Measurements from ENCODE around the gene SLF1. TPM values are rescaled to one million over a fixed set of nuclear protein-coding genes. Genes with fewer than 3 reads are reported as not detected.

Gene SLF1
- polyA plus RNA-seq, 4 donors = 13.3 to 17.4 (median 14.1) TPM

GRCh38 chr5:94660506-94660905, 42.0 kb downstream of the SLF1 start:
- no peak for DNase-seq (ENCODE audit: low read depth in 4 of 4, low spot score in 3 of 4)

- DNase-seq (ENCODE audit: low read depth in 4 of 4, low spot score in 3 of 4) = no peak
These were observed 42.6 kb downstream of the SLF1 start for GRCh38 chr5:94661086-94661485.

GRCh38 chr5:94667937-94668336, 49.5 kb downstream of the SLF1 start:
- DNase-seq (ENCODE audit: low read depth in 4 of 4, low spot score in 3 of 4) = no peak

- DNase-seq (ENCODE audit: low read depth in 4 of 4, low spot score in 3 of 4) = no peak
These were observed 52.3 kb downstream of the SLF1 start for GRCh38 chr5:94670726-94671125.

- no peak for DNase-seq (ENCODE audit: low read depth in 4 of 4, low spot score in 3 of 4)
These were observed 54.3 kb downstream of the SLF1 start for GRCh38 chr5:94672746-94673145.

GRCh38 chr5:94674490-94675382, 56.3 kb downstream of the SLF1 start:
- no peak for DNase-seq (ENCODE audit: low read depth in 4 of 4, low spot score in 3 of 4)

- no peak for DNase-seq (ENCODE audit: low read depth in 4 of 4, low spot score in 3 of 4)
These were observed 57.6 kb downstream of the SLF1 start for GRCh38 chr5:94675965-94676618.

GRCh38 chr5:94682814-94683520, 64.5 kb downstream of the SLF1 start:
- DNase-seq (ENCODE audit: low read depth in 4 of 4, low spot score in 3 of 4) = no peak

- no peak for DNase-seq (ENCODE audit: low read depth in 4 of 4, low spot score in 3 of 4)
These were observed 71.4 kb downstream of the SLF1 start for GRCh38 chr5:94689908-94690307.

- DNase-seq (ENCODE audit: low read depth in 4 of 4, low spot score in 3 of 4) = peak in 1 of 4 donors; percentile 30
These were observed 72.3 kb downstream of the SLF1 start for GRCh38 chr5:94690778-94691177.

GRCh38 chr5:94691291-94691690, 72.8 kb downstream of the SLF1 start:
- DNase-seq (ENCODE audit: low read depth in 4 of 4, low spot score in 3 of 4) = no peak

- no peak for DNase-seq (ENCODE audit: low read depth in 4 of 4, low spot score in 3 of 4)
These were observed 73.5 kb downstream of the SLF1 start for GRCh38 chr5:94691949-94692348.

- DNase-seq (ENCODE audit: low read depth in 4 of 4, low spot score in 3 of 4) = no peak
These were observed 74.1 kb downstream of the SLF1 start for GRCh38 chr5:94692581-94692980.

GRCh38 chr5:94693043-94693822, 74.8 kb downstream of the SLF1 start:
- DNase-seq (ENCODE audit: low read depth in 4 of 4, low spot score in 3 of 4) = no peak

- no peak for DNase-seq (ENCODE audit: low read depth in 4 of 4, low spot score in 3 of 4)
These were observed 75.4 kb downstream of the SLF1 start for GRCh38 chr5:94693845-94694370.

GRCh38 chr5:94694671-94695070, 76.2 kb downstream of the SLF1 start:
- DNase-seq (ENCODE audit: low read depth in 4 of 4, low spot score in 3 of 4) = no peak

- no peak for DNase-seq (ENCODE audit: low read depth in 4 of 4, low spot score in 3 of 4)
These were observed 79.7 kb downstream of the SLF1 start for GRCh38 chr5:94698197-94698596.

- DNase-seq (ENCODE audit: low read depth in 4 of 4, low spot score in 3 of 4) = no peak
These were observed 81.1 kb downstream of the SLF1 start for GRCh38 chr5:94699562-94699961.

- DNase-seq (ENCODE audit: low read depth in 4 of 4, low spot score in 3 of 4) = no peak
These were observed 82.1 kb downstream of the SLF1 start for GRCh38 chr5:94700592-94700991.

GRCh38 chr5:94702729-94703128, 84.3 kb downstream of the SLF1 start:
- no peak for DNase-seq (ENCODE audit: low read depth in 4 of 4, low spot score in 3 of 4)

Data from left renal pelvis (tissue), 4 donors.